Cortex of kidney (tissue), 1 donor: ENCODE measurements around the gene TBC1D10A.

ENCODE experiments used
- DNase-seq: peaks from one replicate; lab custom pipeline; 2025; lab: John Stamatoyannopoulos, UW

Gene TBC1D10A

DNA sequence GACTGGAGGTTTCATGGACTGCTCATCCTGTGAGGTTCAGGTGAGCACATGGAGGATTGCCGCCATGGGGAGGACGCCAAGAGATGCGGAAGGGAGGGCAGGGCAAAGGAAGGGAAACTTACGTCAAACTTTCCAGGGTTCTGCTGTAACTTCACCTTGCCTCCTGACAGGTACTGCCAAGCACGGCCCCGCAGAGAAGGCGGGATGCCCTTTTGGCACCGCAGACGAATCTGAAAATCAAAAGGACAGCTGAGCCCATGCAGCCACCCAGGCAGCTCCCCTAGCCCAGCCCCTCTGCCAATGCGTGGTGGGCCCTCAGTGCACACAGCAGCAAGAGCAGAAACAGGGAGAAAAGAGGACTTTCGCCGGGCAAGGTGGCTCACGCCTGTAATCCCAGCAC lies 27.4 kb downstream of the TBC1D10A start:
- DNase-seq = no peak

- DNase-seq = no peak
These were observed 28.6 kb downstream of the TBC1D10A start for GRCh38 chr22:30297991-30298701.

- no peak for DNase-seq
These were observed 29.3 kb downstream of the TBC1D10A start for GRCh38 chr22:30297276-30297990.

- no peak for DNase-seq
These were observed 29.9 kb downstream of the TBC1D10A start for GRCh38 chr22:30296833-30297232.

- no peak for DNase-seq
These were observed 30.4 kb downstream of the TBC1D10A start for GRCh38 chr22:30296324-30296723.

GRCh38 chr22:30295576-30295975 lies 31.2 kb downstream of the TBC1D10A start:
- no peak for DNase-seq

- DNase-seq = no peak
These were observed 31.9 kb downstream of the TBC1D10A start for GRCh38 chr22:30294830-30295229.

GRCh38 chr22:30294066-30294465 lies 32.7 kb downstream of the TBC1D10A start:
- no peak for DNase-seq

DNA sequence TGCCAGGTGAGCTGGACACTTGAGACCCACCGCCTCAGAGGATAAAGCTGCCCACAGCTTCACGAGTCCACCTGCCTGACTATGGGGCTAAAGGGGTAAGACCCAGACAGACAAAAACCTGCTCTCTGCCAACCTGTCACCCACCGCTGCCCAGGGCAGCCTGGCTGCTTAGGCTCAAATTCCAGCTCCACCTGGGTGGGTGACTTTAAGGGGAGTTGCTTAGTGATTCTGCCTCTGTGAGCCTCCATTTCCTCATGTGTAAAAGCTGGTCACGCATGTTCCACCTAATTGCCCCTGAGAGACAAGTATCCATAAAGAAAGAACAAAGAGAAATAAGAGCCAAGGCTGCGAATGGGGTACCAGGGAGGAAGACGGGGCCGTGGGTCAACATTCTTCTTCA lies 33.7 kb downstream of the TBC1D10A start:
- DNase-seq = no peak

GRCh38 chr22:30292069-30292970 lies 34.4 kb downstream of the TBC1D10A start:
- no peak for DNase-seq

DNA sequence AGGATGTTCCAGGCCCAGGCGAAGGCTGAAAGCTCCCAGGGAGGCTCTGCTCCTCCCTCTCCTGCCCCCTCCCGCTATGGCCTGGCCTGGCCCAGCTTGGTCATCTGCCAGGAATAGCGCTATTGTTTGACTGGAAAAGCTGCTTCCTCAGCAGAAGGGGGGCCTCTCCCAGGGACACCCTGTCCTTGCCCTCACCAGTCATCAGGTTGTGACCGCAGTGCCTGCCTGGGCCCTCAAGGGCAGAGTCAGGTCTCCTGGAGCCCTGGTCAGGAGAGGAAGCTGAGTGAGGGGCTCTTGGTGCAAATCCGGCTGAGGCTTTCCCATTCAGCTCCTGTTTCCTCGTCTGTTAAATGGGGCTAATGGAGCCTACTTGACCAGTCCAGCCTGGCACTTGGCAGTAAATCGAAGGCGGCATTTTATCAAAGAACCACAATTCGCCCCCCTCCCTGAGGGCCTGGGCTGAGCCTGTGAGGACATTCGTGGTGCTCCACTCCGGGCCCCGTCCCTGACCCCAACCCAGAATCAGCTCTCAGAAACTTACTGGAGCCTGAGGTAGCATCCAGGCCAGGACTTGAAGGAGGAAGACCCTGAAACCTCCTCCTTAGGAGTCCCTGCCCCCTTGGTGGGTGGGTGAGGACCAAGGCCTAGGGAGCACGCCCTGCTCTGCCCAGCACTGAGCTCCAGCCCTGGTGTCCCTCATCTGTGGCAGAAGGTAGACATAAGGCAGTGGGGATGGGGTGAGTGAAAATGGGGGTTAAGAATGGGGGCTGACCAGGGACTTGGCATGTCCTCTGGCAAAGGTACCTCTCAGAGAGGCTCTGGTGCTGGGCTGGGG lies 35.5 kb downstream of the TBC1D10A start:
- DNase-seq = peak; percentile 27

DNA sequence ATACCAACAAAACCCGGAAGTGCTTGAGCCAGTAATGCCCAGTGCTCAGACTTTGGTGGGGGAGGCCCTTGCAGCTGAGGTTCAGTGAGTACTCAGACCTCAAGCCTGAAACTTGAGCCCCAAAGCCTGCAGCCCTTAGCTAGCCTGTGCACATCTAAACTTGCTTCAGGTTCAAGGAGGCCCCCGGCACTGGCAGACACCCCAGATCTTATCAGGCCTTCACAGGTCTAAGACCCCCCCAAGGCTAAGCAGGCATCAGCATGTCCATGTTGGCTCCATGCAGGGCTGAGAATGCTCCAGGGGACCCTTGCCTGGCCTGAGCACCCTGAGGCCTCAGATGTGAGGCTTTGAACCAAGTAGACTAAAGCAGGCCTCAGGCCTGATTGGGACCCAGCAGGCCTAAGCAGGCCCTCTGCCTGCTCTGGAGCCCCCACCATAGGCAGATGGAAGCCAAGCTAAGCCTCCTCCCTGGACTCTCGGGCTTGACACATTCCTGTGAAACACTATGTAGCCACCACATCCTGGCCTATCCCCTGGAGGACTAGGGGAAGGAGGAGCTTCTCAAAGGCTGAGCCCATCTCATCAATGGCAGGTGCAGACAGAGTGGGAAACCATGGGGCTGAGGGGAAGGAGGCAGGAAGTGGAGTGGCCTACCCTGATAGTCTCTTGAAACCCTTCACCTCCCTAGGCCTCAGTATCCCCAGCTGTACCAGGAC lies 36.2 kb downstream of the TBC1D10A start:
- no peak for DNase-seq

DNA sequence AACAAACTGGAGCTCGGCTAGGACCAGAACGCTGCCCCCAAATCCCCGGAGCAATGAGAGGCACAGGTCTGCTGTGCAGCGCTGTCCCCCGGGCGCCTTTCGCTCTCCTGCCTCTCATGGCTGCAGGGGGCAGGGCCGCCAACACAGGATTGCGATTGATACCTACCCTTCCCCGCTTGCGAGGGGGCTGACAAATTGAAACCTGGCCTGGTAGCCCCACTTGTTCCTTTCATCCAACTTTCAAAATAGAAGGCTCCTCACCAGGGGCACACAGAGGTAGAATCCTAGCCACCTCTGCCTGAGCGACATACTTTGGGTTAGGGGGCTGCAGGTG lies 36.8 kb downstream of the TBC1D10A start:
- DNase-seq = no peak

GRCh38 chr22:30289141-30289979 lies 37.4 kb downstream of the TBC1D10A start, which contains the start of gene CASTOR1:
CASTOR1 (minus strand) TSS chr22:30289505; CDS start chr22:30289497, 8 bp downstream.
- peak; percentile 72 for DNase-seq

DNA sequence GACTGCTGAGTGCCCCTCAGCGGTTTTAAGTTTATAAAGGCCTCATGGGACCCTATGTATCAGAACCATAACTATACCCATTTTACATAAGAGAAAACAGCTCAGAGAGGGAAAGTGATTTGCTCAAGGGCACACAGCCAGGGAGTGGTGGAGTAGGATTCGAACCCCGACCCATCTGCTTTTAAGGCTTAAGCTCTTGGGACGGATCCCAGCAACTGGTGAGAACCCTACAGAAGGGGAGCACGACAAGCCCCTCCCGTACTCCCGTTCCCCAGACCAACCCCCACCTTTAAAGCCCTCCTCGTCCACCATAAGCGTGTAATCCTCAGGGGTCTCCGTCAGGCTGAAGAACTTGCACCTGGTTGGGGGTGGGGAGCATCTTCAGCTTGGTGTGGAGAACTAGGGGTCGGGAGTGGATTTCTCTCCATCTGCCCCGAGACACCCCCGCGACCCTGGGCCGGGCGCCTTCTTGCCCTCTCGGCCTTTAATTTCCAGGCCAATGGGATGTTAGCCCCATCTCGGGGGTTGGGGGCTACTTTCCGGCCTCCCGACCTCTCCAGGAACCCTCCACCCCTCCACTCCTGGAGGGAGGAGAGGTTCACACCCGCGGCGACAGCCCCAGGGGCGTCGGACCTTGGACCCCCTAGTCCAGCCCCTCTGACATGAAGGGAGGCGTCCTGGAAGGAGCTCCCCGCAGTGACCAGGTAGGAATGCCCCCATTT lies 38.2 kb downstream of the TBC1D10A start:
- DNase-seq = no peak

DNA sequence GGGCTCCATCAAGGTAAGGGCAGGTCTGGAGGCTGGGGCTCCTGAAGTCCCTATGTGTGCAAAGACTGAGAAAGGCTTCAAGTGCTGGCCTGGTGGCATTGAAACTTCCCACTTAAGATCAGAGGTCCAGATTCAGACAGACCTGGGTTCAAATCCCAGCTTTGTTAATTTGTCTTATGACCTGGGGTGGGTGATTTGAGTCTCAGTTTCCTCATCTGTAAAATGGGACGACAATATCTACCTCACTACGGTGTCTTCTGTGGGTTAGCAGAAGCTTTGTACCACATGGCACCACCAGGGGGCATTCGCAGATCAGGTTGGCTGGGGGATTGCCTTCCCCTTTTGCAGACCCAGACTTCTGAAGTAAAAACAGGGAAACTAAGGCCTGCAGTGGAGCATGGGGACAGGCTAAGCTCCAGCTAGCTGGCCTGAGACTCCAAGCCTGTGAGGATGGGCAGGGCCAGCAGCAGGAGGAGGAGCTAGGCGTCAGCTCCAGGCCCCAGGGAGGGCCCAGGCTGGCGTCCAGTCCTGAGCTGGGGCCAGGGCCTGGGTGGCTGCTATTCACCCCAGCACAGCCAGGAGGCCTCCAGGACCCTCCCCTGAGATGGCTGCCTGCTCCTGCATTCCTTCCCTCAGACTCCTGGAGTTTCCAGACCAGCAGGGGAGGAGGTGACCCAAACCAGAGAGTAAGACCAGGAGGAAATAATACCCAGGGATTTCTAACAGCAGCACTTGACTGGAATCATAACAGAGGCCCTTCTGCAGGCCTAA lies 38.9 kb downstream of the TBC1D10A start:
- DNase-seq = peak; percentile 25

DNA sequence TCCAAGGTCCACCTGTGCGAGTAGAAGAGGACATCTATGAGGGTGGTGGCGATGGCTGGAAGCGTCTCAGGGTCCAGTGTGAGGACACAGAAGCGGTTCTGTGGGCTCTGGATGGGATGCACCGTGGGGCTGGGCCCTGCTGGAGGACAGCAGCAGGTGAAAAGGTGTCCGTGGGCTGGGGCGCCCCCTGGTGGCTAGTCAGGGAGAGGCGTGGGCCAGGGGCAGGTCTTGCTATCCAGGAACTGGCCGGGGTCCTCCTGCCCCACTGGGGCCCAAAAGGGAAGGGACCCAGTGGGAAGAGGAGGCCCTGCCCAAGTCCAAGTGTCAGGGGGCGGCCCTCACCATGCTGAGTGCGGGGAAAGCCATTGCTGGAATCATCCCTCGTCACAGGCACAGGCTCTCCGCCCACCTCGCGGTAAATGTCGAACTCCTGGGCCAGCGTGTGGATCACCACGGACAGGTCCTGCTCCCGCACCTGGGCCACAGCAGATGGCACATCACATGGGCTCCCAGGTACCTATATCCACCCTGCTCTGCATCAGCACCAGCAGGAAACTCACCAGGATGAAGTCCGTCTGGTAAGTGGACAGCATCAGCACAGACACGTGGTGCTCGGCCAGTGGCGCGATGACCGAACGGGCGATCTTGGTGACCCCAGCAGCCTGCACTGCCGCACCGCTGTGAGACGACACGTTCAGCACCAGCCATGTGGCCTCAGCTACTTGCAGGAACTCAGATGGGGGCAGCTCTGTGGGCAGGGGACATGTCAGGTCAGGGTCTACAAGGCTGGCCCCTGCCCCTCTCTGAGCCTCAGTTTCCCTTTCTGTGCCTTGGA lies 39.7 kb downstream of the TBC1D10A start:
- DNase-seq = no peak

DNA sequence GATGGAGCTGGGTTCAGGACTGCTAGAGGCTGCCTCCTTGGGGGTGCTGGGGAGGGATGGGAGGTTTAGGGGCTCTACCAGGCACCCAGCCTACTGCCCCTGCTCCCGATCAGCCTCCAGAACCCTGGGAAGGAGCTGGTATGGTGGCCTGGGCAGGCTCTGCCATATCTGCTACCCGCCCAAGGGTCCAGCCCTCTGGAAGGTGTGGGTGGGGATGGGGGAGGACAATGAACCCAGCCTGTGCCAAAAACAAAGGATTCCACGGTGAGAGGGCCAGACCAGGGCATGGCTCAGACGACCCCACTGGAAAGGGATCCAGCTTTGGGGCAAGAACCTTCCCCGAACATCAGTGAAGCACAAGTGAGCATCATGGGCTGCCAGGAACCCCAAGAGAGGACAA lies 40.4 kb downstream of the TBC1D10A start:
- DNase-seq = no peak
